ENCODE results near the gene VWF.

VWF gene

GRCh38 chr12:5898874-5899273, 225.6 kb downstream of the VWF start:
- Histone ChIP-seq H3K4me3 (ENCODE audit: low read depth in 1 of 5, low read length in 5 of 5) (no peak overlapping the region), H3K27ac (ENCODE audit: low read depth, low read length) (no peak overlapping the region), H3K27me3 (ENCODE audit: control insufficient read depth in 5 of 5, insufficient read depth in 4 of 5, low read length in 5 of 5) (peaks cover 0 to 8% (median 0%) of the 10 kb centered on the region in 5 donors), H3K36me3 (ENCODE audit: control insufficient read depth in 5 of 5, insufficient read depth in 5 of 5, low read length in 5 of 5) (peaks cover 0 to 25% (median 6%) of the 10 kb centered on the region in 5 donors), H3K9ac (ENCODE audit: low read length in 5 of 5) (no peak overlapping the region), H3K4me1 (ENCODE audit: control insufficient read depth in 5 of 5, insufficient read depth in 5 of 5, low read length in 5 of 5) (peaks cover 0 to 5% (median 0%) of the 10 kb centered on the region in 5 donors), H3K9me3 (ENCODE audit: control insufficient read depth in 5 of 5, low read length in 5 of 5) (peaks cover 0 to 8% (median 0%) of the 10 kb centered on the region in 5 donors)
